Stimulated activated CD8-positive, alpha-beta memory T cell treated with anti-CD3 and anti-CD28 coated beads, Interleukin-15, amount 100 ng/mL, for 48 hours (primary cell): ENCODE data around the gene PRPS1.
A peak's percentile ranks its signal among the peaks of the same experiment; 100 is the strongest.
"Not testable (repeated sequence)": the region's sequence is repeated elsewhere in the genome, so short reads cannot be mapped to it uniquely, and the experiment has no call there.

Experiments
- DNase-seq, 2 donors: peaks; one replicate each; pipeline ENCODE4 v3.0.0-alpha.2; 2020; ENCODE audit warnings: low read depth in 2 of 2

PRPS1 gene

DNA sequence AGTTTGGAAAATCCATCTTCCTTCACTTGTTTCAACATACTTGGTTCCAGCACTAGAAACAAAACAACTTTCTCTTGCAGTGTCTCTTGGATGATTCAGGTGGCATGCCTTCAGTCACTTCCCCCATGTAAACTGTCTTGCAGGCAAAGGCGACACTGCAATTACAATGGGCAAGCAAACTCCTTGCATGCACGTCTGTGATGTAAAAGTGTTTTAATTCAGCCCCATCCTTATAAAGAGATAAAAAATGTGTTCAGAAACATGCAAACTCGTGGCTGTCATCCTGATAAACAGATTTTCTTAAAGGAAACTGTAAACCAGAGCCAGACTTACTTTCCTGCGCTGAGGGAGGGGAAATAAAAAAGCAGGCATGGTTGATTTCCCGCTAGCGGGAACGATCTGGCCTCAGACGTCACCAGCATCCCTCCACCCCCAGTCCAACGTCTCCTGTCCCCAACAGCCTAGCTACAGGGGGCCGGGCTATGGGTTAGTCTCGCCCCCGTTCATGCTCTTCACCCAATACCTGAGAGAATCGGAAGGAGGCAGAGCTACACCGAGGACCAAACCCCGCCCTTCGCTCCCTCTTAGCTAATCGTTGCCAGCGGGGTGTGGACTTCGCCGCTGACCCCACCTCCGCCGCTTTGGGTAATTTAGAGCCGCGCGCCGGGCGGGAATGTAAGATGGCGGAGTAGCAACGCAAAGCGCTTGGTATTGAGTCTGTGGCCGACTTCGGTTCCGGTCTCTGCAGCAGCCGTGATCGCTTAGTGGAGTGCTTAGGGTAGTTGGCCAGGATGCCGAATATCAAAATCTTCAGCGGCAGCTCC, at the start of gene PRPS1:
TSS of gene PRPS1 (plus strand) at position 673 of the 824 bp plus-strand sequence. CDS start at position 792, 119 bp downstream.
- DNase-seq, result peak; percentile 79 to 82

DNA sequence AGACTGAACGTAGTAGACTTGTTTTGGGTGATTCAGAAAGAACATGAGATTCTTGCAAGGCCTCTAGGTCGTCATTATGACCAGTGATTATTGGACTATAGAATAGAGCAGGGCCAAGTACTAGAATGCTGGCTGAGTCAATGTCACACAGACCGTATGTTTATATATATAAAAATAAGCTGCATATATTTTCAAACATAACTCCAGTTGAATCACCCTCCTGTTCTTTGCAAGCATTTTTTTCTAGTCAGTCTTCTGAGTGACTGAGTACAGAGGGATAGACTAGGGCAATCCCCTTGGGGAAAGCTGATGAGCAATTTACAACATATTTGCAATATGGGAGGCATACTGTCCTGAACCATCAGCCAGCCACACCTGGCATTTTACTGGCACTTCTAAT, 48.4 kb upstream of the PRPS1 start:
- DNase-seq, result no peak

DNA sequence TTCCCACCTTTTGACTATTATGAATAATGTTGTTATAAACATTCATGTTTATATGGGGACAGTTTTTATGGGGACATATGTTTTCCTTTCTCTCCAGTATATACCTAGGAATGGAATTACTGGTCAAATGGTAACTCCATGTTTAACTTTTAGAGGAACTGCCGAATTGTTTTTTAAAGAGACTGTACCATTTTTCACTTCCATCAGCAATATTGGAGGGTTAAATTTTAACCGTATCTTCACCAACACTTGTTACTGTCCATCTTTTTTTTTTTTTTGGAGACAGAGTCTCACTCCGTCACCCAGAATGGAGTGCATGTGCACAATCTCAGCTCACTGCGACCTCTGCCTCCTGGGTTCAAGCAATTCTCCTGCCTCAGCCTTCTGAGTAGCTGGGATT, 46.4 kb upstream of the PRPS1 start:
- no peak for DNase-seq

DNA sequence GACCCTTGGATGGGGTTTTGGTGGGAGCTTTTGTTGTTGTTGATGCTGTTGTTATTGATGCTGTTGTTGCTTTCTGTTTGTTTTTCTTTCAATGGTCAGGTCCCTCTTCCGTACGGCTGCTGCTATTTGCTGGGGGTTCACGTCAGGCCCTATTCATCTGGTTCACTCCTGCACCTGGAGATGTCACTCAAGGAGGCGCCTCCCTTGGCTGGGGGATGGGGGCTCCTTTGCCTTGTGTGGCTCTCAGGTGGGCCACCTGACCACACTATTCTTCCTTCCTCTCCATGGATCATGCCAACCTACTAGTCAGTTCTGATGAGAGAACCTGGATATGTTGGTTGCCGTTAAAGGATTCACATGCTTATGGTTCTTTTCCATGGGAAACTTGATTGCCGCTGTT, 39.1 kb upstream of the PRPS1 start:
- no peak for DNase-seq

DNA sequence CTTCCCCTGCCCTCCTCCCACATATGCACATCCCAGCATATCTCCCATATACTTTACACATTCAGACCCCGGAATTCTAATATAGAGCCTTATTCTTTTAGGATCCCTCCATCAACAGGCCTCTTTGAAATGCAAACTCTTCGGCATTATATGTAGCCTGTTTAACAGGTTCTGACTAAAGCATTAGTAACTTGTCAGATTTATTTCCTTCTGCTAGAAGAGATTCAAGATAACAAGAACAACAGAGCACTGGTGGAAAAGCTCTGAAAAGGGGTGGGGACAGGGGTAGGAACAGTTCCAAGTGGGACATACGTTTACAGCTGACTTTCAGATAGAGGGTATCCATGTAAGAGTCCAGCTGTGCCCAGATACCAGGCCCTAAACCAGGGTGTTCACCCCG, 31.7 kb upstream of the PRPS1 start:
- DNase-seq, result no peak

DNA sequence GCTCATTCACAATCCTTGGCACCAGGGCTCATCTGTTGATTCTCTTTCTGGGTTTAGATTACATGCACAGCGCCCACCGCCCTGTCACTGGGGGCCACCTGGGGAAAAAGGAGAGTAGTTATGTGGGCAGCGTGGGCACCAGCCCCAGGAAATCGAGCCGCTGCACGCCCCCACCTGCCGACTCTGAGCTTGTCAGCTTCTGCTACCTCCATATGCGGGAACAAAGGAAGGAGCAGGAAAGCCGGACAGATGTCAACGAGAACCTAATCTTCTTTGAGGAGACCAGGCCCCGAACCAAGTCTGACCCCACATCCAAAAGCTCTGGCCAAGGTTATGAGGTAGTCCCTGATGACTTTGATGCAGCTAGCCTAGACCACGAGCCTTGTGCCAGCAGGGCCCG, 31.0 kb upstream of the PRPS1 start:
- DNase-seq, result no peak

DNA sequence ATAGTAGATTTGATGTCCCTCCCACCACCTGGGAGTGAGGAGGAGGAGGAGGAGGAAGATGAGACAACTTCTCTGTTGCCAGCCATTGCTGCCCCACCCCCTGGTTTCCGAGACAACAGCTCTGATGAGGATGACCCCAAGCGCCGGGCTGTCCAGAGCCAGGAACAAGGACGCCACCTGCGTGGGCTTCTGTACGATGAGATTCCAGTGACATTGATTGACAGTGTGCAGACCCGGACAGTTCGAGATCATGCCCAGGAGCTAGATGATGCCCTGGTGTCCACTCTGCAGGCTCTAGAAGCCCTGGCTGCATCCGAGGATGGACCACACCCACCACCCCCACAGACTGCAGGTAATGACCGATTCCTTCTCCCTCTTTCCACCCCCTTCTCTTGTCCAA, 30.5 kb upstream of the PRPS1 start:
- DNase-seq, result no peak

DNA sequence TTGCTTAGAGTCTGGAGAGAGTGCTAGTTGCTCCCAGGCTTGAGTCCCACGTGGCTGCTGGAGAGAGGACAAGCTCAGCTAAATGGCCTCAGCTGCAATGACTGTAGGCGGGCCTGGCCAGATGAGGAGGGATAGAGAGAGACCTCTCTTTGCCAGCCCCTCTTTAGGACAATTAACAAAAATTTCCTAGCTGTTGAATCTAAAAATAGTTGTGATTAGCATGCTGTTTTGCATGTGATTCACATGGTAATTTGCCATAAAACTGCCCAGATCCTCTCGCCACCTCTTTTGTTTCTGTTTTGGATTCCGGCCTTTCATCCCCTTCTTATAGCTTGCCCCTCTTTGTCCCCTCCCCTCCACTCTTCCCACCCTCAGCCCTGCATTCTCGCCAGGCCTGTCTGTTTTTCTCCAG, 28.9 kb upstream of the PRPS1 start:
- DNase-seq, result no peak

DNA sequence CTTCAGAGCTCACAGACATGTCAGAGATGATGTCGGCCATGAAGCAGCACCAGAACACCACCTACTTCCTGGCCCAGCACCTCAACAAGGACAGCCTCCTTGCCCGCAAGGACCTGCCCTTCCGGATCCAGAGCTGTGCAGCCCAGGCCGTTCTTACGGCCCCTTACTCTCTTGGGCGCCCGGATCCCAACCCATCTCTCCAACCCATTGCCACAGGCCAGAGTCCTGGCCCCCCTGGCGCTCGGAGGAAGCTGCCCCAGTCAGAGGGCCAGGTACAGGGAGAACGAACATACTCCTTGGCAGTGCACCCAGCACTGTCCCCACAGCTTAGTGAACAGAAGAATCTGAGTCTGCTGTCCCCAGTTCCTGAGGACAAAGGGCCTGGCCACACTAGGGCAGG, 27.9 kb upstream of the PRPS1 start:
- no peak for DNase-seq

DNA sequence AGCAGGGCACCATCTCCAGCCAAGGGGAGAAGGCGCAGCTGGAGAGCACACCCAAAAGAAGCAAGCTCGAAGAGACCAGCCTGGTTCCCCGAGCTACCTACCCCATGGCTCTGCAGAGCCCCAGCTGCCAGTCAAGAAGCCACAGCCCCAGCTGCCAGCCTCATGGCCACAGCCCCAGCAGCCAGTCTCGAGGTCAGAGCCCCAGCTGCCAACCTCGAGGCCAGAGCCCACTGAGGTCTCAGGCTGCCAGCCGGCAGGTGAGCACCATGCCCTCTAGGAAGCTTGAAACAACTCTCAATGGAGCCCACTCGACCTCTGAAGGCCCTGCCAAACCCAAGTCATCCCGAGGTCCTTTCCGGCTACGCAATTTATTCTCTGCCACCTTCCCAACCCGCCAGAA, 27.0 kb upstream of the PRPS1 start:
- DNase-seq, result no peak

DNA sequence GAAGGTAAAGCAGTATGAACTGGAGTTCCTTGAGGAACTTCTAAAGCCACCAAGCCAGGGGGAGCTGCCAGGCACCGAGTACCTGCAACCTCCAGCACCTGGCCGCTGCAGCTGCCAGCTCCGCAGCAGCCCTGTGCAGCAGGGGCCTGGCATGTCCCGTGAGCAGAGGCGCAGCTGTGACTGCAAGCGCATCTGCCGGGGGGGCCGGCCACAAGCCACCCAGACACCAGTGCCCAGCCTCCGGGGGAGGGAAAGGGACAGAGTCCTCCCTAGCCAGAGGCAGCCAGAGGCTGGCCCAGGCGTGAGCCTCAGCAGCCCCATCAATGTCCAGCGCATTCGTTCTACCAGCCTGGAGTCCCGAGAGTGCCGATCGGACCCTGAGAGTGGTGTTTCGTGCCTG, 26.6 kb upstream of the PRPS1 start:
- DNase-seq, result no peak

DNA sequence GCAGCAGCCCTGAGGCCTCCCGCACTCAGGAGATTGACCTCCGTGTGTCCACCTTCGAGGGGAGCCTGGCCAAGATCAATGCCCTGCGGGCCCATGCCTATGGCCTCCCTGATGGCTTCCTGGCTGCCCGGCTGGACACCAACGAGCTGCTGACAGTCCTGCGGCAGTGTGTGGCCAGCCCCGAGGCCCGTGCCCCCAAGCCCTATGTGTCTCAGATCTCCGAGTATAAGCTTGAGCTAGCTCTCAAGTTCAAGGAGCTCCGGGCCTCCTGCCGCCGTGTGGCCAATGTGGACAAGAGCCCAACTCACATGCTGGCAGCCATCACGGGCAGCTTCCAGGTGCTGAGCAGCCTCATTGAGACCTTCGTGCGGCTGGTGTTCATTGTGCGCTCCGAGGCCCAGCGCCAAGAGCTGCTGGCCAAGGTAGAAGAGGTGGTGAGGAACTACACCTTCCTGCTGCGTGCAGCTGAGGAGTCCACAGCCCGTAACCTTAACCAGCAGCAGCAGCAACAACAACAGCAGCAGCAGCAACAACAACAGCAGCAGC, 25.5 kb upstream of the PRPS1 start:
- DNase-seq, result no peak

DNA sequence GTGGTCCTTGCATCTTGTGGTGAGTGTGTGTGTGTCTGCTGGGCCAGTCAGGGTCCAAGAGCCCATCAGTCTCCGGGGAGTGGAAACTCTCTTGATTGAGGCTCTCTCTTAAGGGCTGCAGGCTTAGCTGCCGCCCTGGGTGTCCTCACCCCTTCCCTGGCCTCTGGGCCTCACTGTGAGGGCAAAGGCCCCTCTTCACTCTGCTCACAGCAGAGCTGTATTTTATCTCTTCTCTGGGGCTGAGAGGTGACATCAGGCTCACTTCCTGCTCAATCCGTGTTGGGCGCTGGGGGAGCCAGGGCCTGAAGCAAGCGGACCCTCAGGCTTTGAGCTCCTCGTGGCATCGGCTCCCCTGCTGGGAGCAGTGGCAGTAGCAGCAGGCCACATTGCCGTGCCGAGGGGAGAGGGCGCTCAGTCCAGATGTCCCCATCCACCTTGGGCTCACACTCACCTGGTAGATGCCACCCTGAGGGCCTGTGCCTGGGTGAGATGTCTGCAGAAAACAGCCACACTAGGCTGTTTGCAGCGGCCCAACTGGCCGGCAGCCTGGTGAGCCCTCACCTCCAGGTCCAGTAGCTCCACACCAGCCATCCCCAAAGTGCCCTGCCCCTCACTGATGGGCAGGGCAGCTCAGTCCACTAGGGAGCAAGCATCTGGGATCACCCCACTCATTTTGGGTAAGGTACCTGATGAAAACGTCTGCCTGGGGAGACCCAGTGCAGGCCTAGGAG, 24.7 kb upstream of the PRPS1 start:
- no peak for DNase-seq

DNA sequence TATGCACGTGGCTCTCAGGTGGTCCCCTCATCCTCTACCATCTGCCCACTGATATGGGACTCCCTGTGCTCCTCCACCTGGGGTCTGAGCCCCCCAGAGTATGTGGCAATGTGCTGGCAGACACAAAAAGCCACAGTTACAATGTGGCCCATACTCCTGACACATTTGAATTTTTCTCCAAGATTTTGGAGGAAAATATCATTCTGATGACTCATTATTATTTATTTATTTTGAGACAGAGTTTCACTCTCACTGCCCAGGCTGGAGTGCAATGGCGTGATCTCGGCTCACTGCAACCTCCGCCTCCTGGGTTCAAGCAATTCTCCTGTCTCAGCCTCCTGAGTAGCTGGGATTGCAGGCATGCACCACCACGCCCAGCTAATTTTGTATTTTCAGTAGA, 19.2 kb upstream of the PRPS1 start:
- DNase-seq, result not testable (repeated sequence)

DNA sequence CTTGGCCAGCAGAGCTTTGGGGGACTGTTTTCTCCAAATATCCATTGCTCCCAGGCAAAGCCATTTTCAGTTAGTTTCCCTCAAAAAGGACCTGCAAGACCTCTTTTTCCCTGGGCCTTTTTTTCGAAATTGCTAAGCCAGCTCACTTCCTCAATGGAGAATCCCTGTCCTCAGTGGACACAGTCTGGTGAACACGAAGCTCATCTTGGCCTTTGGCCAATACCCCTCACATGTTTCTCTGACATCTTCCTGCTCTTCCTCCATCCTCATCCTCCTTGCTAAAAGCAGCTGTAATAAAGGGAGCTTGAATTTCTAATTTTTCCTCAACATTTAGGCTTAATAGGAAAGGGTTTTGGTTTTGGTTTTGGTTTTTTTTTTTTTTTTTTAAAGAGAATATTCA, 17.6 kb upstream of the PRPS1 start:
- DNase-seq, result no peak

DNA sequence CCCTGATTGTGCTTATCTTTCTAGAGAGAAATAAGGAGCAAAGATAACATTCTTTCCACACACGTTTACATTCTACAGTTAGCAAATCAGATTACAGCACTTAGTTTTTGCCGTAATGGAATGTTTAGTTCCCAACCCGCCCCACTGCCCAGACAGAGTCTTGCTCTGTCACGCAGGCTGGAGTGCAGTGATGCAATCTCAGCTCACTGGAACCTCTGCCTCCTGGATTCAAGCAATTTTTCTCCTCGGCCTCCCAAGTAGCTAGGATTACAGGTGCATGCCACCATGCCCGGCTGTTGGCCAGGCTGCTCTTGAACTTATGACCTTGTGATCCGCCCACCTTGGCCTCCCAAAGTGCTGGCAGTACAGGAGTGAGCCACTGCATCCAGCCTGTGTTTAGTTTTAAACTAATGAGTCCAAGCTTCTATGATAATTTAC, 8.4 kb upstream of the PRPS1 start:
- no peak for DNase-seq

DNA sequence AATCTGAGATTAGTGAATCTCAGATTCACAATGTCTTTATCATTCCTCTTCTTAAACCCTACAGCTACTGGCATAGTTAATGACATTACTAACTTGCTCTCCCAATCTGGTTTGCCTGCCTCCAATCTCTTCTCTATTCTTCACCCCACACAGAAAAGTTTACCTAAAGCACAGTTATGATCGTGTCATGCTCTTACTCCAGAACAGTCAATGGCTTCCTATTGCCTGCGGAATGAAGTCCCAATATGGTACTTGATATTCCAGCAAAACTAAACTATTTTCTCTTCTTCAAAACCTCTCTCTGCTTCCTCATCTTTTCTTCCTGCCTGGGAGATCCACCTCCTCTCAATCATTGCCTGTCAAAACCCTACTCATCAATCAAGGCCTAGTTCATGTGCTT, 3.4 kb upstream of the PRPS1 start:
- DNase-seq, result no peak

DNA sequence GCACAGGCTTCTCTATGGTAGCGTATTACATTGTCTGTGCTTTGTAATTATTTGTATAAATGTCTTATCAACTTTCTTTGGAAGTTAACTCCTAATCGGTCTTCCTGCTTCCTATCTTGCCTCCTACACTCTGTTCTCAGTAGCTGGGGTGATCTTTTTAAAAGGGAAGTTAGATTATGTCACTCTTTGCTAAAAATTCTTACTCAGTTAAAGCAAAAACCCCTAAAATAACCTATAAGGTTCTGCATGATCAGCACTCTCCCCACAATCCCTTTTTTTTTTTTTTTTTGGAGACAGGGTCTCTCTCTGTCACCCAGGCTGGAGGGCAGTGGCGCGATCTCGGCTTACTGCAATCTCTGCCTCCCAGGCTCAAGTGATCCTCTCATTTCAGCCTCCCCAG, 2.6 kb upstream of the PRPS1 start:
- no peak for DNase-seq

DNA sequence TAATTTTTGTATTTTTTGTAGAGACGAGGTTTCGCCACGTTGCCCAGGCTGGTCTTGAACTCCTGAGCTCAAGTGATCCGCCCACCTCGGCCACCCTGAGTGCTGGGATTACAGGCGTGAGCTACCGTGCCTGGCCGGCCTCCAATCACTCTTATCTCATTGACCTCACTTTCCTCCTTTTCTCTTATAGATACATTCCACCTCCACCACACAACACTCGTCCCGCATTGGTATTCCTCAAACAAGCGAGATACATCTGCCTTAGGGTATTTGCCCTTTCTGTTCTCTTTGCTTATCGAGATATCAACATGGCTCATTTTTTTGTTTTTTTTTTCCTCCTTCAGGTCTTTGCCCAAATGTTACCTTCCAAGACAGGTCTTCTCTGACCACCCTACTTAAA, 1.8 kb upstream of the PRPS1 start:
- DNase-seq, result no peak

DNA sequence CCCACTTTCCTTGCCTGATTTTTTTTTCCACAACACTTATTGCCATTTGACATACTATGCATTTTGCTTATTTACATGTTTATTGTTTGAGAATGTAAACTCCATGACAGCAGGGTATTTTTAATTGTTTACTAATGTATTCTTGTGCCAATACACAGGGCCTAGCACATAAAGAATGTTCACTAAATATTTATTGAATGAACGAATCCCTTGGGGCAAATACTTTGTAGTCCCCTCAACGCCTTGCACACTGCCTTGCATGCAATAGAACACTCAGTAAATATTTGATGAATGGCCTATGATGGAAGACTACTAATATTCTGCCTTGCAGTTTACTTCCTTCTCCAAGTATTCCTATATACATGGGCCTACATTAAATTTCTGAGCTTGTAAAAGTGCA, 1.4 kb upstream of the PRPS1 start:
- no peak for DNase-seq

DNA sequence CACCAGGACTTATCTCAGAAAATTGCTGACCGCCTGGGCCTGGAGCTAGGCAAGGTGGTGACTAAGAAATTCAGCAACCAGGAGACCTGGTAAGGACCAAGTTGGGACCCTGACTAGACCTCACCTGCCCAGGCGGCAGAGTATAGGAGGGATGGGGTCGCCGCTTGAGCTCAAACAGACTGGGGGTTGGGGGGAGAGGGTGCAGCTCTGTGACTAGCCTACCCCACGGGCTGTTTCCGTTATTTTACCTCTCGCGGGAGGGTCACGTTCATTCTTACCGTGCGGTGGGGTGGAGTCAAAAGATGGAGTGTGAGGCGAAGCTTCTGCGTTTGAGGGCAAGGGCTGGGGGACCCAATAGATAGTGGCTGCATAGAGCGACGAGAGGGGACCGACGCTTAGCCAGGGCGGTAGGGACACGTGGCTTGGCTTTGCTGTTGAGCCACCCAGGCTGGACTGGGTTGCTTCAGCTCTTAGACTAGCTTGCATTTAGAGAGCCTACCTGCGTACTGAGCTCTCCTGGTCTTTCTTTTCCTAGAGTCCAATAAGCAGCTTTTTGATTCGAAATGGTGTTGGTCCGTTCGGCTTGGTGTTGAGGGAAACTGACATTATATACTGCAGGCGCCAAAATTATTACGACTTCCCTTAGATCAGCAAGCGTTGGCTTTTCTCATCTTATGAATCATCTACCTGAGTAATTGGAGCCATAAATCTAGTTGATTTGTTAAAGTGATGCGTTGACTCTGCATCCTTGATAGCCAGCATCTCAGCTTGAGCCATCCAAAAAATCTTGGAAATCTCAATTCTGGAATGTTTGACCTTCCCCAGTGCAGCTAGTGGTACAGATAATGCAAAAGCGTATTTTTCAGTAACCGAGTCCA, 591 bp downstream of the PRPS1 start:
- peak; percentile 10 to 23 for DNase-seq

DNA sequence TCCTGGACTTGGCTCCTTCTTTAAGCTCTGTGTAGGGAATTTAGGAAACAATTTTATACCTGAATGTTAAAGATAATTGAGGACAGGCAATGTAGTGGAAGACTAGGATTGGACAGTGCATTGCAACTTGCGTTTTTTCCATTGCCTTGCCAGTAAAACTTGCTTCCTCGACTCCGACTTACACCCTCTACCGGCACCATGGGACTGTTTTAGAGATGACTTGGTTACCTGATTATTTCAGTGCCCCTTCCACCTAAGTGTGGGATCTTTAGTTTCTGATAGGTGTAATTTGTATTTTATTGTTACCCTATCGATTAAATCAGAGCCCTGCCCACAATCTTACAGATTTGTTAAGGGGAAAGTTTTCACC, 1.2 kb downstream of the PRPS1 start:
- DNase-seq, result no peak
